GM11168 (cell line): ENCODE data around the gene MFSD1.

Experiments used
- in situ Hi-C: fragments of 300-500 bp; cut with MboI; formaldehyde crosslinking; loops from one replicate; pipeline ENCODE4 v1.12.0; 2022; ENCODE audit warnings: low sequenced_read_pairs; ENCODE audit not compliant: unreplicated experiment

MFSD1 gene

DNA sequence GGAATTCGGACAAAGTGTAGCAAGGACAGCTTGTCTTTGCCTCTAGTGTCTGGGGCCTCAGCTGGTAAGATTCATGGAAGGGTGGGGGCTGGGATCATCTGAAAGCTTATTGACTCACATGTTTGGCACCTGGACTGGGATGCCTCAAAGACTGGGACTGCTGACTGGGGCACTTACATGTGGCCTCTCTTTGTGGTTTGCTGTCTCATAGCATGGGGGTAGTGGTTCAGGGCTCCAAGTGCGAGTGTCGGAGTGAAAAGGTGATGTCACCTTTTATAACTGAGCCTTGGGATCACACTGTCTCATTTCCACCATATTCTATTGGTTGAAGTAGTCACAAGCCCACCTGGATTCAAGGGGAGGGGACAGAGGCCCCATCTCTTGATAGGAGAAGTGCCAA lies 6.8 kb downstream of the MFSD1 start:
- in situ Hi-C loops = no loop called here

DNA sequence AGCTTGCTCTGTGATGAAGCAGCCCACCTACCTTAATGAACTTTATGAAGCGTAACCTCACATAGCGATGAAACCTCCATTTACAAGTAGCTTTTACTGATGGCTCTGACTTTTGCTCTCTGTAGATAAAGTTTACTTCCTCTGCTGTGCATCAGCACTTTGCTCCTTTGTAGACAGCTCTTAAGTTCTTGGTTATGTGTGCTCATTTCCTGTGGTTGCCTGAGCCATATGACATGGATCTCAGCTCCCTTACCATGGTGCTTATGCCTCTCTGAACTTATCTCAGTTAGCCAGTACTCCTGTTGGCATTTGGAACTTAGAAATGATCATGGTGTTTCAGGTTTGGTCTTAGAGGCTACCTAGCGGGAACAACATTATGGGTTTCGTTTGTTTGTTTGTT lies 7.8 kb downstream of the MFSD1 start:
- in situ Hi-C loops = no loop called here

DNA sequence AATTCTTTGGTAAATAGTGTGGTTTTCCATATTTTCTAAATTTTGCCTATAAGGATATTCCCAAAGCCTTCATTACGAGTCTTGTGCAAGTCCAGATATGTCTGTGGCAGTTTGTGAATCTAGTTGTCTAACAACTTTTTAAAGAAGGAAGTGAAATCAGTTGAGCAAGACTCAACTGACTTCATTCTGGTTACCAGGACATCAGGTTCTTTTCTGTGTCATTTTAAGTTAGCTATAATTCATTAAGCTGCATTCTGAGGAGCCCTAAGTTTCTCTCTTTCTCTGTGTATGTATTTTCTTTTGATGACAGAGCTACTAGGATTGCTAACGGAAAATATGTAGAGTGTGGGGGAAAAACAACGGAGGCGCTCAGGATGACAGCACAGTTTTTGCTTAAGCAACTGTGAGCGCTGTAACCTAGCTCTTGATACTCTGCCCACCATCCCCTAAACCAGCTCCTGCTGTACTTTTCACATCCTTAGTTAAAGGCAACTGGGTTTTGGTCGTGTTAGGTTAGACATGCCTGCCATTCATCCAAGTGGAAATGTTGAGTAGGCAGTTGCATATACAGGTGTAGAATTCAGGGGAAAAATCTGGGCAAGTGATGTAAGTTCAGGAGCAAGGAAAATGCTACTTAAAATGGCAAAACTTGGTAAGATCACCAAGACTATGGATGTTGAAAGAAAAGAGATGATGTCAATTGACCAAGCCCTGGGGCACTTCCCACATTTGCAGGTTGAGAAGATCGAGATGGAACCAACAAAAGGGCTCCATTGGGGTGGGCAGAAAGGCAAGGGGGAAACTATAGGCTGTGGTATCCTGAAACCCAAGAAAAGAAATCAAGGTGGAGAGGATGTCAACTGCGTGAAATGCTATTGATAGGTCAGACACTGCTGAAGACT lies 9.2 kb downstream of the MFSD1 start:
- in situ Hi-C loops = no loop called here

DNA sequence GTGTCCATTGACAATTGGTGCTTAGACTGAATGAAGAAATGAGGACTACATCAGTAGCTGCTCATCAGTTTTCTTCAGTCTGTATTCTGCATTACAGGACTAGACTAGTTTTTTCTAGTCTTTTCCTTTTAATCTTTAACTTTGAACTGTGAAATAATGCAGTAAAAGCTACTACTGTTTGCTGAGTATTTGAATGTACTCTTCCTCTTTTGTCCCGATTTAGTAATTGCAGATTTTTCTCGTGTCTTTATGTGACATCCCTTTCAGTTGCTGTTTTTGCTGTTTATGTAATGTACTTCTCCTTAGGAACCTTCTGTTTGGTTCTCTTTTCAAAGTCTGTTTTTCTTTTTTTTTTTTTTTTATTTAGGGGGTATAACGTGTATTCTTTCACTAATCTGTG lies 17.4 kb downstream of the MFSD1 start:
- in situ Hi-C loops = no loop called here

GRCh38 chr3:158820521-158820920 lies 18.7 kb downstream of the MFSD1 start:
- in situ Hi-C loops = no loop called here

DNA sequence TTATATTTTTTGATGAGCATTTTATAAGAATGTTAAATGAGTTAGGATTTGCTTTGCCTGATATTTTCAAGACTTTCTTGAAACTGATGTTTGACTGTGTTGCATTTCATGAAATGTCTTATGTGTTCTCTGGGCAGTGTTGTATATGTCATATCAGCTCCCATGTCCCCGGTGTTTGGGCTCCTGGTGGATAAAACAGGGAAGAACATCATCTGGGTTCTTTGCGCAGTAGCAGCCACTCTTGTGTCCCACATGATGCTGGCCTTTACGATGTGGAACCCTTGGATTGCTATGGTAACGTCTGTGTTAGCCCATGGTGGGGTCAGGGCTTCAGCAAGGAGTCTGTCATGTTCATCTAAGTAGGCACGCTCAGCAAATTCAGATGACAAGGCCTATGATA lies 20.0 kb downstream of the MFSD1 start:
- in situ Hi-C loops = no loop called here

DNA sequence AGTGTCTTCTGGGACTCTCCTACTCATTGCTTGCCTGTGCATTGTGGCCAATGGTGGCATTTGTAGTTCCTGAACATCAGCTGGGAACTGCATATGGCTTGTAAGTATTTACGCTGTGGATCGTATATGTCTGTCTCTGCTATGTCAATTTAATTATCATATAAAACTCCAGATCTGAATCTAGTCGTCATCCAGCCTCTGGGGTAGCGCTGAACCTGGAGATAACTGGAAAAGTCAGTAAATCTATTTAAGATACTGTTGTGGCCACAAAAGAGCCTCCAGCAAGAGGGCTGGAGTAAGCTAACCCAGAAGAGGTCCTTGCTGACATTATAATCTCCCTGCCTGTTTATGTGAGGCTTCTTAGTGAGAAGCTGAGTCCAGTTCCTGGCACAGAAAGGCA lies 21.6 kb downstream of the MFSD1 start:
- in situ Hi-C loops = no loop called here

GRCh38 chr3:158827773-158828172 lies 25.9 kb downstream of the MFSD1 start:
- in situ Hi-C loops = no loop called here

GRCh38 chr3:158830391-158830790 lies 28.5 kb downstream of the MFSD1 start:
- in situ Hi-C loops = no loop called here

DNA sequence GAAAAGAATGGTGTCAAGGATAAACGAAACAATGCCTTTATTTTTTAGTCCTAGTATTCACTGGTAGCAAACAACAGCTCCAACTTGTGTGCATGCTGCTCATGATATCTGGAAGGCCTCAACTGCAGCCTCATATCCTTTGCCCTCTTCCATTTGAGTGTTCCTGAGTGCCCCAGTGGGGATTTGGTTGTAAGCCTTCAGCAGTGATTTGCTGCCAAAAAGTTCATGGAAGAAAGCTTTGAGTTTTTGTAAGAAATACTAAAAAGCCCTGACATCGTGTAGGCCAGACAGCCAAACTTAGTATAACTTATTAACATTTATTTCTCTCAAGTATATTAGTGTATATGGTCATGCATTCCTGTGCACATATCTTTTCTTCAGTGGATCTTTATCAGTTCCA lies 30.0 kb downstream of the MFSD1 start:
- in situ Hi-C loops = no loop called here

DNA sequence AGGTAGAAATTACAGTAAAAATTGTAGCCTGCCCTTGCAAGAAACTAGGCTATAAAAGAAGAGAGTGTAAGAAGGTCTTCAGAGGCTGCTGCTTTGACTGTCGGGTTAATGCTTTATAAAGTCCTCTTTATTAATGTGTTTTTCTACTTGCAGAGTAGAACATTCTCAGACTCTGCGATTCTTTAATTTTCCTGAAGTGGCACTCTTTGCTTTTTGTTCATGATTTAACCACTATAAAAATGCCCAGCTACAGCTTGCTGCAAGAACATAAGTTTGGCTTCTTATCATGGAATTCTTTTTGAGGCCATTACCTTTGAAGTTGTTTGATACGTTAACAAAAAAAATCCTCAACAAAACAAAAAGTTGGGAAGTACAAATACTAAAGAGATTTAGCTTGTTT lies 33.8 kb downstream of the MFSD1 start:
- in situ Hi-C loops = no loop called here

- in situ Hi-C loops = no loop called here
These were observed 34.5 kb downstream of the MFSD1 start for GRCh38 chr3:158836312-158836711.

GRCh38 chr3:158837240-158837639 lies 35.4 kb downstream of the MFSD1 start:
- in situ Hi-C loops = no loop called here

DNA sequence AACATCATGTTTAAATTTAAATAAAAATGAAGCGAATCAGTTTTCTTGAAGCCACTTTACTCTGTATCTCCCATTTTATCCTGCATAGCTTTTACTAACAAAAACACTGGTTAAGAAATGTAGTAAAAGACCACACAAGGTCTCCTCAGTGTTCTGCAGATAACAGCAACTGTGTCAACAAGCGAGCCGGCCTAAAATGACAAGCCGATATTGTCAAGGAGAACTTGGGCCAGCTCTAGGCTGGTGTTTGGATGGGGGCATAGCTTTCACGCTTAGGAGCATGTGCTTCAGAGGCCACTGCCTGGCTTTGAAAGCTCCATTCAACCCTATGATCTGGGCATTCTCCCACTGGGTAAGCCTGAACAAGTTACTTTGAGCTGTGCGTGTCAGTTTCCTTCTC lies 38.1 kb downstream of the MFSD1 start:
- in situ Hi-C loops = no loop called here

- in situ Hi-C loops = no loop called here
These were observed 39.5 kb downstream of the MFSD1 start for GRCh38 chr3:158841387-158841786.

- in situ Hi-C loops = no loop called here
These were observed 41.1 kb downstream of the MFSD1 start for GRCh38 chr3:158842976-158843375.

- in situ Hi-C loops = loop anchor here (5.0 kb wide), 1 partner anchor 416 kb away; no protein-coding TSS in a partner anchor
These were observed 44.0 kb downstream of the MFSD1 start for GRCh38 chr3:158845765-158846350.

DNA sequence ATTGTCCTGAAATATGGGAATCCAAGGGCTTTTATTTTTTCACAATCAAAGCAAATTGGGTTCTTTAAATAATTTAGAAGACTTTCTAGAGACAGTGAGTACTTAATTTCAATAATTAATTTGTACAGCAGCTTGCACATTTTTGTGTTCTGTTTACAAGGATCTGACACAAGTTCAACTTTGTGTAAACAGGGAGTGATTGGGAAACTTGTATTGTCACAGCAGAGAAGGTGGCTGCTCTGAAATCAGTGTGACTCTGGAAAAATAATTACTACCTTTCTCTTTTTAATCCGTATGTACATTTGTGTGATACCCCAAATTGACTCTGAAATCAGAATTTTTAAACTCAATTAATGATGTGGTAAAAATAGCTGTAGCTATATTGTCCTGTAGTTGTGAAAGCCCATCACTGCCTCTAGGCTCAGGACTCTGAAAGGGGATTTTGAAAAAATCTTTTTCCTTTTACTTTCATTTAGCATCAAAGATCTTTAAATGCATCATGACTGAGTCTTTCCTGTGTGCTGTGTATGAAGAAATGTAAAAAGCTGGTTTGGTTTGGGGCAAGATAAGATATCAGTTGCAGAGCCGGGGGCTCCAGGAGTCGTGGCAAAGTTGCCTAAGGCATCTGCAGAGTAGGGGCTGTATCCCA lies 45.1 kb downstream of the MFSD1 start:
- in situ Hi-C loops = loop anchor here (5.0 kb wide), 1 partner anchor 415 kb away; no protein-coding TSS in a partner anchor

DNA sequence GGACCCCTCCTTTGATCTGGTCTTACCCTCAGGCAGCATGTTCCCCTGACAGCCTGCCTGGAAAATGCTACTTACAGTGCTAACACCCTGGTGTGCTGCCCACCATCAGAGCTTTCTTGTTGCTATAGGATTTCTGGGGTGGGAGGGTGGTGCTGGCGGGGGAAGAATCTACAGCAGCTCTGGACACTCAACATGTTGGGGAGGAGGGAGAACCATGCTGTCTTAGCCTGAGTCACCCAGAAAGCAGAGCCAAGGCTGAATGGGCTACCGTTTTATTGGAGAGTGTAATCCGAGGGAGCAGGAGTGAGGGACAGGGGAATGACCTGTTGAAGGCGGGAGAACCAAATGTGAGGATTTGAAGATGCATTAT lies 45.6 kb downstream of the MFSD1 start:
- in situ Hi-C loops = loop anchor here (5.0 kb wide), 1 partner anchor 415 kb away; no protein-coding TSS in a partner anchor

DNA sequence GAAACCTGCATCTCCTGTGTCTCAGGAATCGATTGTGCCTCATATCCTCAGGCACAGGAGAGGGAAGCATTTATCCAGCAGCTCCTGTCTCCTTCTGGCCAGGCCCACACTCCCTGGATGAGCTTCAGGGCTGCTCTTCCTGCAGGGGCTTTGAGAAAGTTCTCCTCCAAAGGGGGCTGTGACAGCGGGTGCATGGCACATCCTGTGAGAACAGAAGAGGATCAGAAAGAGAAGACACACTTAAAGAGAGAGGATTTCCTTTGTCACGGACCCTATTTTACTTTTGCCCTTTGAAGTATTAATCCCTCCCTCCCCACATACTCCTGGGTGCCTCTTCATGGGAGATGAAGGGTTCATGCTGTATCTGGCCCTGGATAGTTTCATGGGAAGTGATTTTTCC lies 46.0 kb downstream of the MFSD1 start:
- in situ Hi-C loops = loop anchor here (5.0 kb wide), 1 partner anchor 414 kb away; no protein-coding TSS in a partner anchor

- in situ Hi-C loops = loop anchor here (5.0 kb wide), 1 partner anchor 413 kb away; no protein-coding TSS in a partner anchor
These were observed 47.9 kb downstream of the MFSD1 start for GRCh38 chr3:158849757-158850156.
